Stimulated activated CD4-positive, alpha-beta T cell treated with anti-CD3 and anti-CD28 coated beads, Interleukin-4, amount 100 ng/mL, for 24 hours (primary cell): ENCODE results near the gene PCDHGA10.
"Not testable (repeated sequence)": the region's sequence is repeated elsewhere in the genome, so short reads cannot be mapped to it uniquely, and the experiment has no call there.

Experiments
- DNase-seq: peaks from one replicate; pipeline ENCODE4 v3.0.0-alpha.2; 2020

Gene PCDHGA10

GRCh38 chr5:141412854-141413539 lies at the start of gene PCDHGA10:
Gene PCDHGA10 (plus strand): TSS chr5:141412987. CDS start chr5:141413176, 189 bp downstream.
- peak; percentile 66 for DNase-seq

- no peak for DNase-seq
Measured at GRCh38 chr5:141363952-141364660, 48.7 kb upstream of the PCDHGA10 start, which contains the start of gene PCDHGA5. Gene PCDHGA5 (plus strand): TSS chr5:141364162. CDS start chr5:141364331, 169 bp downstream.

GRCh38 chr5:141366016-141366896 lies 46.5 kb upstream of the PCDHGA10 start:
- DNase-seq = no peak

DNA sequence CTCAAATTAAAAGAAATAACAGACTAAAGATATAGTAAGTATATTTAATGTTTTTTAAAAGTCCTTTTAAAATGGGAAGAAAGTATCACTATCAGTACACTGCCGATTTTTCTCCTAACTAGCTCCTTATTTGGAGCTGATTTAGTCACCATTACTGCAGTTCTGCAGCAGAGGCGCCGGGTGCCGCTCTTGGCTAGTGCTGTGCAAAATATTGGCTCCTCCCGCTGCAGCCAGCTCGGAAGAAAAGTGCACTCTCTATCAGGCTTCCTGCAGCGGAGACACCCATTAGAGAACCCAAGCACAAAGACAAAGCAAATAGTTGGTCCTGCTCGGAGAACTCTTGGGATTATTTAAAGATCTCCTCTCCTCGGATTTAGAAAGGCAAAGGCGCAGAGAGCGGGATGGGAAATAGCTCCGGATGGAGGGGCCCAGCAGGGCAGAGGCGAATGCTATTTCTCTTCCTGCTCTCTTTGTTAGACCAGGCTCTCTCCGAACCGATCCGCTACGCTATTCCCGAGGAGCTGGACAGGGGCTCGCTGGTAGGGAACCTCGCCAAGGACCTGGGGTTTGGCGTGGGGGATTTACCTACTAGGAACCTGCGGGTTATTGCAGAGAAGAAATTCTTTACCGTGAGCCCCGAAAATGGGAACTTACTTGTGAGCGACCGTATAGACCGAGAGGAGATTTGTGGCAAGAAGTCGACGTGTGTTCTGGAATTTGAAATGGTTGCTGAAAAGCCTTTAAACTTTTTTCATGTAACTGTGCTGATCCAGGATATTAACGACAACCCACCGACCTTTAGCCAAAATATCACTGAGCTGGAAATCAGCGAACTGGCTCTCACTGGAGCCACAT lies 42.6 kb upstream of the PCDHGA10 start, which contains the start of gene PCDHGB3:
Gene PCDHGB3 (plus strand): TSS at position 249 of the 855 bp plus-strand sequence. CDS start 153 bp downstream, at position 402.
- DNase-seq = no peak

- DNase-seq = no peak
Measured at GRCh38 chr5:141371572-141372475, 41.0 kb upstream of the PCDHGA10 start.

- DNase-seq = no peak
Measured at GRCh38 chr5:141373673-141374317, 39.0 kb upstream of the PCDHGA10 start, which contains the start of gene PCDHGA6. Gene PCDHGA6 (plus strand): TSS chr5:141373891. CDS start chr5:141374084, 193 bp downstream.

- DNase-seq = no peak
Measured at GRCh38 chr5:141374627-141375026, 38.2 kb upstream of the PCDHGA10 start.

- not testable (repeated sequence) for DNase-seq
Measured at GRCh38 chr5:141375444-141376155, 37.2 kb upstream of the PCDHGA10 start.

DNA sequence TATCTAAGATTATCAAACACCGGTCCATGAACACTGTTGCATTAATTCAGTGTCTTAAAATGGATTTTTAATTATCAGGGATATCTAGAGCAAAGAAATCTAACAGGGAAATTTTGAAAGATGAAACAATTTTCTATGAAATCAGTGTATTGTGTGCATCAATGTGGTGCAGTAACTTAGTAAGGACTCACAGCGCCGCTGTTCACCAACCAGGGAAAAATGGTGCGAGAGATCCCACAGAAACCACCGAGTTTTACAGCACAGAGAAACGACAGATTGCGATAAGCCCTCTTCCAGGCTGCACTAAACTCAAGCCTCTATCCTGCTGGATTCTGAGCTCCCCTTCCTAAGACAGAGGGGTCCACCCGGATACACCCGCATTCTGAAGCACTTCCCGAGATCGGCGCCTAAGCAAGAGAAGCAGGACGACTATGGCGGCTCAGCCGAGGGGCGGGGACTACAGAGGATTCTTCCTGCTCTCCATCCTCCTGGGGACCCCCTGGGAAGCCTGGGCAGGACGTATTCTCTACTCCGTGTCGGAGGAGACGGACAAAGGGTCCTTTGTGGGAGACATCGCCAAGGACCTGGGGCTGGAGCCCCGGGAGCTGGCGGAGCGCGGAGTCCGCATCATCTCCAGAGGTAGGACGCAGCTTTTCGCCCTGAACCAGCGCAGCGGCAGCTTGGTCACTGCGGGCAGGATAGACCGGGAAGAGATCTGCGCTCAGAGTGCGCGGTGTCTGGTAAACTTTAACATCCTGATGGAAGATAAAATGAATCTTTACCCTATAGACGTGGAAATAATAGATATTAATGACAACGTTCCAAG lies 30.1 kb upstream of the PCDHGA10 start, which contains the start of gene PCDHGA7:
Gene PCDHGA7 (plus strand): TSS at position 274 of the 826 bp plus-strand sequence. CDS start 158 bp downstream, at position 432.
- no peak for DNase-seq

DNA sequence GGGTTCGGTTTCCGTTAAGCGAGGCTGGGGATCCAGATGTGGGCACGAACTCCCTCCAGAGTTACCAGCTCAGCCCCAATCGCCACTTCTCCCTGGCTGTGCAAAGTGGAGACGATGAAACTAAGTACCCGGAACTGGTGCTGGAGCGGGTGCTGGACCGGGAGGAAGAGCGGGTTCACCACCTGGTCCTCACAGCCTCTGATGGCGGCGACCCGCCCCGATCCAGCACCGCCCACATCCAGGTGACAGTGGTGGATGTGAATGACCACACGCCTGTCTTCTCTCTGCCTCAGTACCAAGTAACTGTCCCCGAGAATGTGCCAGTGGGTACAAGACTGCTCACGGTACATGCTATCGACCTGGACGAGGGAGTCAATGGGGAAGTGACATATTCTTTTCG lies 29.4 kb upstream of the PCDHGA10 start:
- DNase-seq = no peak

DNA sequence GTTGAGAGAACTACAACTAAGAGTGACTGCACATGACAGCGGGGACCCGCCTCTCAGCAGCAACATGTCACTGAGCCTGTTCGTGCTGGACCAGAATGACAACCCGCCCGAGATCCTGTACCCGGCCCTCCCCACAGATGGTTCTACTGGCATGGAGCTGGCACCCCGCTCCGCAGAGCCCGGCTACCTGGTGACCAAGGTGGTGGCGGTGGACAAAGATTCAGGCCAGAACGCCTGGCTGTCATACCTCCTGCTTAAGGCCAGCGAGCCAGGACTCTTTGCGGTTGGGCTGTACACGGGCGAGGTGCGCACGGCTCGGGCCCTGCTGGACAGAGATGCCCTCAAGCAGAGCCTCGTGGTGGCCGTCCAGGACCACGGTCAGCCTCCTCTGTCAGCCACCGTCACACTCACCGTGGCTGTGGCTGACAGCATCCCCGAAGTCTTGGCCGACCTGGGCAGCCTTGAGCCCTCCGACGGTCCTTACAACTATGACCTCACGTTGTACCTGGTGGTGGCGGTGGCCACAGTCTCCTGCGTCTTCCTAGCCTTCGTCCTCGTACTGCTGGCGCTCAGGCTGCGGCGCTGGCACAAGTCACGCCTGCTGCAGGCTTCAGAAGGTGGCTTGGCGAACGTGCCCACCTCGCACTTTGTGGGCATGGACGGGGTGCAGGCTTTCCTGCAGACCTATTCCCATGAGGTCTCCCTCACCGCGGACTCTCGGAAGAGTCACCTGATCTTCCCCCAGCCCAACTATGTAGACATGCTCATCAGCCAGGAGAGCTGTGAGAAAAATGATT lies 28.1 kb upstream of the PCDHGA10 start:
- DNase-seq = no peak

DNA sequence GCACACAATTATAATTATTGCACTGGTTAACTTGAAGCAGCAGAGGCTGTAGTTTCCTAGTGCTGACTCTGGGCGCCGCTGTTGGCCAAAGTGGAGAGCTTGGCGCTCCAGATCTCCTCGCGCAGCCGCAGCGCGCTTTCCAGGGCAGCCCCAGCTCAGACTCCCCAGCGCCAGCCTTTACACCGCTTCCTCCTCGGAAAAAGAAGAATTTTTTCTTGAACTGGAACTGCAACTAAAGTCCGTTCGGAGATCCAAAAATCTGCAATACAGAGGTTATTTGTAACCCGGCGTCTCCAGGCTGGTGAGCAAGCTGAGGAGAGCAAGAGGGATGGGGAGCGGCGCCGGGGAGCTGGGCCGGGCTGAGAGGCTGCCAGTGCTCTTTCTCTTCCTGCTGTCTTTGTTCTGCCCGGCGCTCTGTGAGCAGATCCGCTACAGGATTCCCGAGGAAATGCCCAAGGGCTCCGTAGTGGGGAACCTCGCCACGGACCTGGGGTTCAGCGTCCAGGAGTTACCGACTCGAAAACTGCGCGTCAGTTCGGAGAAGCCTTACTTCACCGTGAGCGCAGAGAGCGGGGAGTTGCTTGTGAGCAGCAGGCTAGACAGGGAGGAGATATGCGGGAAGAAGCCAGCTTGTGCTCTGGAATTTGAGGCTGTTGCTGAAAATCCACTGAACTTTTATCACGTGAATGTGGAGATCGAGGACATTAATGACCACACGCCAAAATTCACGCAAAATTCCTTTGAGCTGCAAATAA lies 25.1 kb upstream of the PCDHGA10 start, which contains the start of gene PCDHGB4:
Gene PCDHGB4 (plus strand): TSS at position 142 of the 755 bp plus-strand sequence. CDS start 187 bp downstream, at position 329.
- DNase-seq = not testable (repeated sequence)

DNA sequence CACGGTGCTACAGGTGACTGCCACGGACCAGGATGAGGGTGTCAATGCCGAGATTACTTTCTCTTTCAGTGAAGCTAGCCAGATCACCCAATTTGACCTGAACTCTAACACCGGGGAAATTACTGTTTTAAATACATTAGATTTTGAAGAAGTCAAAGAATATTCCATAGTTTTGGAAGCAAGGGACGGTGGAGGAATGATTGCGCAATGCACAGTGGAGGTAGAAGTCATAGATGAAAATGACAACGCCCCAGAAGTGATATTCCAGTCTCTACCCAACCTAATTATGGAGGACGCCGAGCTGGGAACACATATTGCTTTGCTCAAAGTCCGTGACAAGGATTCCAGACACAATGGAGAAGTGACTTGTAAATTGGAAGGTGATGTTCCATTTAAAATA lies 24.1 kb upstream of the PCDHGA10 start:
- DNase-seq = no peak

GRCh38 chr5:141389153-141390042 lies 23.4 kb upstream of the PCDHGA10 start:
- no peak for DNase-seq

DNA sequence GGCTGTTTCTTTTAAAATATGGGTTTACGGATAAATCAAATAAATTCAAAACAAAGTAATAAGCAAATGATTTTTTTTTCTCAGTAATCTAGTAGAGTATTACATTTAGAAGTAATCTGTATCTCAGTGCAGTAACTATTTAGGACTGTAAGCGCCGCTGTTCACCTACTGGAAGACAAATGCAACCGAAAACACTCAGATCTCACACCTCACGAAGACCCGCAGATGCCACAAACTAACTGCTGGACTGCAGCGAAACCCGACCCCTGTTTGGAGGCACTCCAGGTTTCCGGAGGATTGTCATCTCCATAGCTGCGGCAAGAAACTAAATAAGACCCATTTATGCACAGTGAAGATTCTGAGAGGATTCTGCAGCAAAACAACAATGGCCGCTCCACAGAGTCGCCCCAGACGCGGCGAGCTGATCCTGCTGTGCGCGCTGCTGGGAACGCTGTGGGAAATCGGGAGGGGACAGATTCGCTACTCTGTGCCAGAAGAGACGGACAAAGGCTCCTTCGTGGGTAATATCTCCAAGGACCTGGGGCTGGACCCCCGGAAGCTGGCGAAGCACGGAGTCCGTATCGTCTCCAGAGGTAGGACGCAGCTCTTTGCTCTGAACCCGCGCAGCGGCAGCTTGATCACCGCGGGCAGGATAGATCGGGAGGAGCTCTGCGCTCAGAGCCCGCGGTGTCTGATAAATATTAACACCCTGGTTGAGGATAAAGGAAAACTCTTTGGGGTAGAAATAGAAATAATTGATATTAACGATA lies 20.2 kb upstream of the PCDHGA10 start, which contains the start of gene PCDHGA8:
Gene PCDHGA8 (plus strand): TSS at position 205 of the 770 bp plus-strand sequence. CDS start 181 bp downstream, at position 386.
- no peak for DNase-seq
